Measurements from ENCODE around the gene HLA-A.

- TF ChIP-seq, protein P1, sequence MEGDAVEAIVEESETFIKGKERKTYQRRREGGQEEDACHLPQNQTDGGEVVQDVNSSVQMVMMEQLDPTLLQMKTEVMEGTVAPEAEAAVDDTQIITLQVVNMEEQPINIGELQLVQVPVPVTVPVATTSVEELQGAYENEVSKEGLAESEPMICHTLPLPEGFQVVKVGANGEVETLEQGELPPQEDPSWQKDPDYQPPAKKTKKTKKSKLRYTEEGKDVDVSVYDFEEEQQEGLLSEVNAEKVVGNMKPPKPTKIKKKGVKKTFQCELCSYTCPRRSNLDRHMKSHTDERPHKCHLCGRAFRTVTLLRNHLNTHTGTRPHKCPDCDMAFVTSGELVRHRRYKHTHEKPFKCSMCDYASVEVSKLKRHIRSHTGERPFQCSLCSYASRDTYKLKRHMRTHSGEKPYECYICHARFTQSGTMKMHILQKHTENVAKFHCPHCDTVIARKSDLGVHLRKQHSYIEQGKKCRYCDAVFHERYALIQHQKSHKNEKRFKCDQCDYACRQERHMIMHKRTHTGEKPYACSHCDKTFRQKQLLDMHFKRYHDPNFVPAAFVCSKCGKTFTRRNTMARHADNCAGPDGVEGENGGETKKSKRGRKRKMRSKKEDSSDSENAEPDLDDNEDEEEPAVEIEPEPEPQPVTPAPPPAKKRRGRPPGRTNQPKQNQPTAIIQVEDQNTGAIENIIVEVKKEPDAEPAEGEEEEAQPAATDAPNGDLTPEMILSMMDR (IDR thresholded peaks at IDR 0.05), result peak in 5 of 6 experiments; percentile 15 to 56 (median 47)
- peak; percentile 47 to 88 for TF ChIP-seq POLR2A (IDR thresholded peaks at IDR 0.05)
Measured at GRCh38 chr6:29976588-29977424, 34.5 kb downstream of the HLA-A start.

Measured in adrenal gland (tissue), 5 donors.